ENCODE data around the gene CCDC200. TPM values are rescaled to one million over a fixed set of nuclear protein-coding genes. Genes with fewer than 3 reads are reported as not detected.
"Not testable (repeated sequence)": the region's sequence is repeated elsewhere in the genome, so short reads cannot be mapped to it uniquely, and the experiment has no call there.

Gene CCDC200
- total RNA-seq, 1 experiment from 2014 or later: not detected

DNA sequence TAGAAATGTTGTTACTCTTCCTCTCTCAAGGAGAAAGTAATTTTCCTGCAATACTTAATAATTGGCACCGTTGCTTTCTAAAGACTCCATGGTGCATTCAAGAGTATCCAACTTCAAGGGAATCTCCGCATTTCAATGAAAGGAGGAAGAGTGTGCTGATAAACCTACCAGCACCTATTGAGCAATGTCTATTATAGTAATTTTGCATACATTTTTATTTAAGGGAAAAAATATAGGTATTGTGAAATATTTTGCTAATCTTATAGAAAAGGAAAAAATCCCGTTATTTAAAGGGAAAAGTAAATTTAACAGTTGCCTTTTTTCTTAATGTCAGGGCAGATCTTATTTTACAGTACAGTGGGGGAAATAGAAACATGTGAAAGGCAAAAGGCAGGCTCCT lies 17.8 kb downstream of the CCDC200 start:
- Mint-ChIP-seq H3K36me3 (ENCODE audit: insufficient read depth, unreplicated experiment) (peaks cover 91% of the 10 kb centered on the region), H3K27ac (ENCODE audit: low read depth, unreplicated experiment) (no peak overlapping the region), H3K4me3 (ENCODE audit: unreplicated experiment) (peak overlapping the region; percentile 69), H3K27me3 (ENCODE audit: insufficient read depth, unreplicated experiment) (no peaks in the 10 kb centered on the region), H3K9me3 (ENCODE audit: unreplicated experiment) (no peaks in the 10 kb centered on the region), H3K4me1 (ENCODE audit: insufficient read depth, unreplicated experiment) (peaks cover 8% of the 10 kb centered on the region)
- ChIA-PET POLR2A (interaction anchor here (1.1 to 1.8 kb wide), 4 partner anchors 11 to 37 kb away, joined by 3 to 10 read pairs (median 4); no protein-coding TSS in a partner anchor), CTCF (interaction anchor here (0.6 to 0.7 kb wide), 3 partner anchors 77 to 898 kb away, joined by 3 to 4 read pairs (median 3); no protein-coding TSS in a partner anchor)
- intact Hi-C loops (cut with micrococcal nuclease): loop anchor here (5.0 kb wide), 1 partner anchor 188 kb away; the partner anchor contains the start of gene VAT1
- DNase-seq (ENCODE audit: unreplicated experiment): no peak
- TF ChIP-seq, protein P1, sequence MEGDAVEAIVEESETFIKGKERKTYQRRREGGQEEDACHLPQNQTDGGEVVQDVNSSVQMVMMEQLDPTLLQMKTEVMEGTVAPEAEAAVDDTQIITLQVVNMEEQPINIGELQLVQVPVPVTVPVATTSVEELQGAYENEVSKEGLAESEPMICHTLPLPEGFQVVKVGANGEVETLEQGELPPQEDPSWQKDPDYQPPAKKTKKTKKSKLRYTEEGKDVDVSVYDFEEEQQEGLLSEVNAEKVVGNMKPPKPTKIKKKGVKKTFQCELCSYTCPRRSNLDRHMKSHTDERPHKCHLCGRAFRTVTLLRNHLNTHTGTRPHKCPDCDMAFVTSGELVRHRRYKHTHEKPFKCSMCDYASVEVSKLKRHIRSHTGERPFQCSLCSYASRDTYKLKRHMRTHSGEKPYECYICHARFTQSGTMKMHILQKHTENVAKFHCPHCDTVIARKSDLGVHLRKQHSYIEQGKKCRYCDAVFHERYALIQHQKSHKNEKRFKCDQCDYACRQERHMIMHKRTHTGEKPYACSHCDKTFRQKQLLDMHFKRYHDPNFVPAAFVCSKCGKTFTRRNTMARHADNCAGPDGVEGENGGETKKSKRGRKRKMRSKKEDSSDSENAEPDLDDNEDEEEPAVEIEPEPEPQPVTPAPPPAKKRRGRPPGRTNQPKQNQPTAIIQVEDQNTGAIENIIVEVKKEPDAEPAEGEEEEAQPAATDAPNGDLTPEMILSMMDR (IDR thresholded peaks at IDR 0.05; ENCODE audit: unreplicated experiment): no peak
- no TSS peak for BruUV-seq (replicated peaks)

DNA sequence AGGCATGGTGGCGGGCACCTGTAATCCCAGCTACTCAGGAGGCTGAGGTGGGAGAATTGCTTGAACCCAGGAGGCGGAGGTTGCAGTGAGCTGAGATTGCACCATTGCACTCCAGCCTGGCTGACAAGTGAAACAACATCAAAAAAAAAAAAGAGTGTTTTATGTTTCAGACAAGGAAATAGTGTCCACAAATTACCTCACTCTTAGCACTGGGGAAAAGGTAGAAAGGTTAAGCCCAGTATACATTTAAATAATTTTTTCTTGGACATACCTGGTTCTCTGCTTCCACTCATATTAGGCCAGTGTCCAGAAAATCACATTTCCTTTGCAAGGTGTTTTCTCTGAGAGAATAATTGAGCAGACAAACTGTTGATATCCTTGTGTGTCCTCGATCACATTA lies 25.4 kb downstream of the CCDC200 start:
- POLR2A ChIA-PET; CTCF ChIA-PET; BruUV-seq (replicated peaks); H3K4me3 Mint-ChIP-seq (ENCODE audit: unreplicated experiment); H3K27ac Mint-ChIP-seq (ENCODE audit: low read depth, unreplicated experiment); H3K9me3 Mint-ChIP-seq (ENCODE audit: unreplicated experiment); H3K4me1 Mint-ChIP-seq (ENCODE audit: insufficient read depth, unreplicated experiment); DNase-seq (ENCODE audit: unreplicated experiment); intact Hi-C loops (cut with micrococcal nuclease); H3K27me3 Mint-ChIP-seq (ENCODE audit: insufficient read depth, unreplicated experiment): not testable (repeated sequence)
- H3K36me3 Mint-ChIP-seq (ENCODE audit: insufficient read depth, unreplicated experiment): peaks cover 99% of the 10 kb centered on the region

DNA sequence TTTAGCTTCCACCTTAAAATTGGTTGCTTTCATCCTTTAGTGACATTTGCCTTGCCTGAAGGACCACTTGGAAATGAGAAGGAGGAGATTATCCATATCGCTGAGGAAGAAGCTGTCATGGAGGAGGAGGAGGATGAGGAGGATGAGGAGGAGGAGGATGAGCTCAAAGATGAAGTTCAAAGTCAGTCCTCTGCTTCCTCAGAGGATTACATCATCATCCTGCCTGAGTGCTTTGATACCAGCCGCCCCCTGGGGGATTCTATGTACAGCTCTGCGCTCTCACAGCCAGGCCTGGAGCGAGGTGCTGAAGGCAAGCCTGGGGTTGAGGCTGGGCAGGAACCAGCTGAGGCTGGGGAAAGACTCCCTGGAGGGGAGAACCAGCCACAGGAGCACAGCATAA lies 28.3 kb downstream of the CCDC200 start:
- no peak for DNase-seq (ENCODE audit: unreplicated experiment)
- intact Hi-C loops (cut with micrococcal nuclease): no loop called here
- H3K27ac Mint-ChIP-seq (ENCODE audit: low read depth, unreplicated experiment): no peak overlapping the region
- no peaks in the 10 kb centered on the region for H3K4me1 Mint-ChIP-seq (ENCODE audit: insufficient read depth, unreplicated experiment)
- BruUV-seq (replicated peaks): no TSS peak
- H3K27me3 Mint-ChIP-seq (ENCODE audit: insufficient read depth, unreplicated experiment): no peaks in the 10 kb centered on the region
- POLR2A ChIA-PET: interaction anchor here (0.6 to 2.3 kb wide), 5 partner anchors 8 to 113 kb away, joined by 3 to 10 read pairs (median 3); partner anchors contain the start of gene TMEM106A
- no peaks in the 10 kb centered on the region for H3K9me3 Mint-ChIP-seq (ENCODE audit: unreplicated experiment)
- peaks cover 100% of the 10 kb centered on the region for H3K36me3 Mint-ChIP-seq (ENCODE audit: insufficient read depth, unreplicated experiment)
- H3K4me3 Mint-ChIP-seq (ENCODE audit: unreplicated experiment): no peak overlapping the region
- CTCF ChIA-PET: no interaction called here
- TF ChIP-seq, protein P1 (IDR thresholded peaks at IDR 0.05; ENCODE audit: unreplicated experiment): no peak

DNA sequence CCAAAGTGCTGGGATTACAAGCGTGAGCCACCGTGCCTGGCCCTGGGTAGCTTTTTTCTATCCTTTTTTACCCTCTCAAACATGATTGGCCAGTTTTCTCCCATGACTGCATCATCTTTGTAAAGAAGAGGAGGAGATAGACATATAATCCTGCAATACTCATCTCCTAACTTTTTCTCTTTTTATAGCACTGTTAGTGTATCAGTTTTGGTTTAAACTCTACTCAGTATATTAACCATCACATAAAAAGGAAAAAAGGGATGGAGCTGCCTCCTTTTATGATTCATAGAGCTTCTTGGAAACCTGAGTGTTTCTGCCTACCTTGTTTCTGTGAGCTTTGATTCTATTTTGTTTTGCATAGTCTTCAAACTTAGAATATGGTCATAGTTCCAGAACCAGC lies 28.8 kb downstream of the CCDC200 start:
- intact Hi-C loops (cut with micrococcal nuclease): no loop called here
- TF ChIP-seq, protein P1 (IDR thresholded peaks at IDR 0.05; ENCODE audit: unreplicated experiment): no peak
- no peak overlapping the region for H3K27ac Mint-ChIP-seq (ENCODE audit: low read depth, unreplicated experiment)
- peaks cover 100% of the 10 kb centered on the region for H3K36me3 Mint-ChIP-seq (ENCODE audit: insufficient read depth, unreplicated experiment)
- BruUV-seq (replicated peaks): no TSS peak
- no peaks in the 10 kb centered on the region for H3K9me3 Mint-ChIP-seq (ENCODE audit: unreplicated experiment)
- no peaks in the 10 kb centered on the region for H3K4me1 Mint-ChIP-seq (ENCODE audit: insufficient read depth, unreplicated experiment)
- no peaks in the 10 kb centered on the region for H3K27me3 Mint-ChIP-seq (ENCODE audit: insufficient read depth, unreplicated experiment)
- no peak for DNase-seq (ENCODE audit: unreplicated experiment)
- ChIA-PET POLR2A (interaction anchor here (0.6 to 2.3 kb wide), 9 partner anchors 8 to 116 kb away, joined by 3 to 10 read pairs (median 3); partner anchors contain the start of genes NBR1 and TMEM106A), CTCF (interaction anchor here (0.5 to 1.2 kb wide), 5 partner anchors 28 to 1305 kb away, joined by 3 to 4 read pairs (median 3); partner anchors contain the start of gene NBR1)
- H3K4me3 Mint-ChIP-seq (ENCODE audit: unreplicated experiment): no peak overlapping the region
